ENCODE data around the gene SIRT2.
"Not testable (repeated sequence)": the region's sequence is repeated elsewhere in the genome, so short reads cannot be mapped to it uniquely, and the experiment has no call there.

The SIRT2 gene

DNA sequence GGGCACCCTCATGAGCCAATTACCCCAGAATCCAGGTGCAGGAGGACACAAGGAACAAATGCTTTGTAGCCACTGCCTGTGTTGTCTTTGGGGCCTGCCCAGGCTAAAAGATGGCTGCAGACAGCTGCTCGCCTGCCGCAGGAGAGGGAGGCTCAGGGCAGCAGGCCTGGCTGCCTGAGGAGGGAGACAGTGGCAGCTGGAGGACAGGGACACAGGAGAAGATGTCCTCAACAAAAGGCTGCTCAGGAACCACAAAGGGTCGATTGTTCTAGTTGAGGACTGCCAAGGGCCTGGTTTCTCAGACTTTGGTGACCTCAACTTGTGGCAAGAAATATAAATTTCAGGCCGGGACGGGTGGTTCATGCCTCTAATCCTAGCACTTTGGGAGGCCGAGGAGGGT, 7.6 kb downstream of the SIRT2 start:
- TF ChIP-seq, protein P1, sequence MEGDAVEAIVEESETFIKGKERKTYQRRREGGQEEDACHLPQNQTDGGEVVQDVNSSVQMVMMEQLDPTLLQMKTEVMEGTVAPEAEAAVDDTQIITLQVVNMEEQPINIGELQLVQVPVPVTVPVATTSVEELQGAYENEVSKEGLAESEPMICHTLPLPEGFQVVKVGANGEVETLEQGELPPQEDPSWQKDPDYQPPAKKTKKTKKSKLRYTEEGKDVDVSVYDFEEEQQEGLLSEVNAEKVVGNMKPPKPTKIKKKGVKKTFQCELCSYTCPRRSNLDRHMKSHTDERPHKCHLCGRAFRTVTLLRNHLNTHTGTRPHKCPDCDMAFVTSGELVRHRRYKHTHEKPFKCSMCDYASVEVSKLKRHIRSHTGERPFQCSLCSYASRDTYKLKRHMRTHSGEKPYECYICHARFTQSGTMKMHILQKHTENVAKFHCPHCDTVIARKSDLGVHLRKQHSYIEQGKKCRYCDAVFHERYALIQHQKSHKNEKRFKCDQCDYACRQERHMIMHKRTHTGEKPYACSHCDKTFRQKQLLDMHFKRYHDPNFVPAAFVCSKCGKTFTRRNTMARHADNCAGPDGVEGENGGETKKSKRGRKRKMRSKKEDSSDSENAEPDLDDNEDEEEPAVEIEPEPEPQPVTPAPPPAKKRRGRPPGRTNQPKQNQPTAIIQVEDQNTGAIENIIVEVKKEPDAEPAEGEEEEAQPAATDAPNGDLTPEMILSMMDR (conservative IDR thresholded peaks at IDR 0.05), result no peak

DNA sequence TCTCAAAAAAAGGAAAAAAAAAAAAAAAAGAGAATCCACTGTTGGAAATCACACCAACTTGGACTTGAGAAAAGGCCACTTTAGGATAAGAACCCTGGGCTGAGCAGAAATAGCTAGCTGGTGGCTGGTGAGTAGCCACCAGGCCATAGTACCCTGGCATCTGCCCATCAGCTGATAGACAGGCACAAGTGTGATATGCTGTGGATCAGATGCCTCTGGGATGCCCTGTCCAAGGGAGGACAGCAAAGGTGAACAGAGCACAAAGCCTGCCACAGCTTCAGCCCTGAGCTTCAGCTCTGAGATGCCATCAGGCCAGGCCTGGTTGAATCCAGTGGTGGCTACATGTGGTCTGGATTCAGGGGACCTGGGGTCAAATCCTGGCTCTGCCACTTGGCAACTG, 8.7 kb downstream of the SIRT2 start:
- no peak overlapping the region for H3K27ac ChIP-seq
- TF ChIP-seq, protein P1 (conservative IDR thresholded peaks at IDR 0.05), result no peak

More for the DNA sequence above, 7.6 kb downstream of the SIRT2 start:
- no peak overlapping the region for H3K27ac ChIP-seq

DNA sequence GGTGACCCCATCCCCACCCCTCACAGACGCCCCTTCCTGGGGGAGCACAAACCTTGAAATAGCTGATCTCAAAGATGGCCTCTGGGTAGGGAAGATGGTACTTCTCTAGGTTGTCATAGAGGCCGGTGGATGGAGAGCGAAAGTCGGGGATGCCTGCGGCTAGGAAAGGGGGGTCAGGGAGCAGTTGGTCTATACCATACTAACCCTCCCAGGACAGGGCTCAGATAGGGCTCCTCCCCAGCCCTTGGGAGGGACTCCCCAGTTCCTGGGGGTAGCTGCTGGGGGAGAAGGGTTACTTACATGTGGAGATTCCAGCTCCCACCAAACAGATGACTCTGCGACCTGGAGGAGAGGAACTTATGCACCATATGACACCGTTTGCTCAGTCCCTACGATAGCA, 9.6 kb downstream of the SIRT2 start:
- TF ChIP-seq, protein P1 (conservative IDR thresholded peaks at IDR 0.05), result no peak
- no peak overlapping the region for H3K27ac ChIP-seq

DNA sequence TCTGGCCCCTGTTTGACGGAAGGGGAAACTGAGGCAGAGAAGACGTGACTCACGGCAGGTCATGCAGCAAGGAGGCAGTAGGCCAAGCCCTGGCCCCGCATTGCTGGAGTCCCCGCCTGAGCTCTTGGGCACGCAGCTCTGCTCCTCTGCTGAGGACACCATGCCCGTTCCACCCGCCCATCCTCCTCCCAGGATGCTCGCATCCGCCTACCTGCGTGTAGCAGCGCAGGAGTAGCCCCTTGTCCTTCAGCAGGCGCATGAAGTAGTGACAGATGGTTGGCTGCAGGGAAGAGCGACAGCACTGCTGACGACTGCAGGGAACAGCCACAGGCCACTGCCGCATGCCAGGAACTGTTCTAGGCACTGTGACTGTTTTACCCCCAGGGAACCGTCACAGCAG, 10.5 kb downstream of the SIRT2 start:
- TF ChIP-seq, protein P1 (conservative IDR thresholded peaks at IDR 0.05), result no peak
- H3K27ac ChIP-seq, result no peak overlapping the region

DNA sequence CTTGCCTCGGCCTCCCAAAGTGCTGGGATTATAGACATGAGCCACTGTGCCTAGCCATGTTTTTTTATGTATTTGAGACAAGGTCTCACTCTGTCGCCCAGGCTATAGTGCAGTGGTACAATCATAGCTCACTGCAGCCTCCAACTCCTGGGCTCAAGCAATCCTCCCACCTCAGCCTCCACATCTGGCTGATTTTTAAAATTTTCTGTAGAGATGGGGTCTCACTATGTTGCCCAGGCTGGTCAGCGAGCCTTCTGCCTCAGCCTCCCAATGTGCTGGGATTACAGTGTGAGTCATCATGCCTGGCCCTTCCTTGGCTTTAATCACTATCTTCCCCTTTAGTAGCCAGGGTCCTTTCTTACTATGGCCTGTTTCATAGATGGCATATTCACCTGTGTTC, 14.7 kb downstream of the SIRT2 start:
- H3K27ac ChIP-seq, result not testable (repeated sequence)

DNA sequence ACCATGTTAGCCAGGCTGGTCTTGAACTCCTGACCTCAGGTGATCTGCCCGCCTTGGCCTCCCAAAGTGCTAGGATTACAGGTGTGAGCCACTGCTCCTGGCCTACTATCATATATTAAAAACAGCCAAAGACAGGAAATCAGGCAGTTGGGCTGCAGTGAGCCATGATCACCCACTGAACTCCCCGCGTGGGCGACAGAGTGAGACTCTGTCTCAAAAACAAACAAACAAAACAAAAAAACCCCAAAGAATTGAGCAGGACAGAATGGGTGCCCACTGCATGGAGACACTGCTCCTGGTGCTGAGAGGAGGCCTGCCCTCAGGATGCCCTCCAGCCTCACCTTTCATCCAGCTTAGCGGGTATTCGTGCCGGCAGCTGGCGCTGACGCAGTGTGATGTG, 16.1 kb downstream of the SIRT2 start:
- TF ChIP-seq, protein P1 (conservative IDR thresholded peaks at IDR 0.05), result no peak
- H3K27ac ChIP-seq, result no peak overlapping the region

DNA sequence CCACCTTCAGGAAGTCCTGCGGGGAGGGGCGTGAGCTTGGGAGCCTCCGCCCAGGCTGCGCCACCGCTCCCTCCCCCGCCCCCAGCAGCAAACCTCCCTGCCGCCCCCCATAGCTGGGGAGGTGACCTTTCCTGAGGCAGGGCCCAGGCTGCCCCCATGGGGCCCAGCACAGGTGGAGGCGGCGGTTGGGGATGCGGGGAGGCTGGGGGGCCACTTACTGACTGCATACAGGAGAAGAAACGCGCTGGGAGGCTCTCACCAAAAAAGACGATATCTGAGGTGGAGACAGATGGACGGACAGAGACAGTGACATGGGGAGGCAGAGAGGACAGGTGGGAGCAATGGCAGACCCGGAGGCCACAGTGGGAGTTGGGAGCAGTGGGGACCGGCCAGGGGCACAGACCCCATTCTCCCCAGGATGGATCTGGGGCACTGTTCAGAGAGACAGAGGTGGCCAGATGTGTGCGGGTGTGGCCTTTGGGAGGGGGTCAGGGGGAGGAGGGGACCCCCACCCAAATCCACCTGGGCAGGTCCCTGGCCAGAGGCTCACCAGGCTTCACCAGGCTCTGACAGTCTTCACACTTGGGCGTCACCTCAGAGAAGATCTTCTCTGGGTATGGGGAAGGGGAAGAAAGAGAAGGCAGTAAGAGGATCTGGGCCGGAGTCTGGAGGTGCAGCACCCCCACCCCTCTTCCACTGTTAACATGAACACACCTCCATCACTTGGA, 18.4 kb downstream of the SIRT2 start:
- no peak overlapping the region for H3K27ac ChIP-seq
- TF ChIP-seq, protein P1 (conservative IDR thresholded peaks at IDR 0.05), result no peak

DNA sequence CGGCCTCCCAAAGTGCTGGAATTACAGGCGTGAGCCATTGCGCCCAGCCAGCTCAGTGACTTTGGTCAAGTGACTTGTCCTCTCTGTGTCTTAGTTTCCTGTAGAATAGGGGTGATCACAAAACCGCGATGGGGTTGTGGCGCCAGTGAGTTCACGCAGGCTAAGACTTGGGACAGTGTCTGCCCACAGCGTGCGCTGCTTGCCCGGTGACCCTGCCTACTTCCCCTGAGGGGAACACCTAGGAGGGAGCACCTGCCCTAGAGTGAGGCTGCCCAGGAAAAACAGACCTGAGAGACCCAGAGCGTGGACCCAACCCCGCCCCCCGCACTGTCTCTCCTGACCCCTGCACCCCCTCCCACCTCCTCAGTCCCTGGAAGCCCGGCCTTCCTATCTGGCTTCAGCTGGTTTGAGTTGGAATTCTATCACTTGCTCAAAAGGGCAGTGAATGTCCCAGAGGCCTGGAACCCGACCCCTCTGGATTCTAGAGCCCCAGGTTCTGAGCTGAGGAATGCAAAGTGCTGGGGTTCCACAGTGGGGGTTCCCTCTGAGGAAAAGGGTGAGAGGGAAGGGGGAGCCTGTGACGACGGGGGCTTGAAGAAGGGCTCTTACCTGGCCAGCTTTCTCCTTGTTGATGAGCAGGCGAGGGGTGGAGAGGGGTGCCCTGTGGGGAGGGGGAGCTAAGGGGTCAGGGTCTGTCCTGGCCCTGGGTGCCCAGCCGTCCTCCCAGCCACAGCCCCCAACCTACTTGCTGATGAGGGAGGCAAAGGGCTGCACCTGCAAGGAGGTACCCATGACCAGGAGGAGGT, 19.1 kb downstream of the SIRT2 start:
- H3K27ac ChIP-seq, result no peak overlapping the region

More for the DNA sequence above, 19.1 kb downstream of the SIRT2 start:
- TF ChIP-seq, protein P1 (conservative IDR thresholded peaks at IDR 0.05), result no peak

Measured in VCaP (cell line).